HepG2 (cell line): ENCODE measurements around the gene CDK18. TPM values are rescaled to one million over a fixed set of nuclear protein-coding genes. Genes with fewer than 3 reads are reported as not detected.
"Not testable (repeated sequence)": the region's sequence is repeated elsewhere in the genome, so short reads cannot be mapped to it uniquely, and the experiment has no call there.

Source experiments
- ATAC-seq: fragments of 200-7000 bp; cut with Tn5 transposase; 3 replicates; pipeline ENCODE4 v1.9.1; 2020; ENCODE audit warnings: mild to moderate bottlenecking, moderate library complexity
- BruUV-seq: library from RNA; stranded (reverse); fragments of 400-500 nt; replicated peaks from 2 replicates; lab custom pipeline; 2021; lab: Mats Ljungman, UMichigan
- CTCF ChIA-PET: fragments of 300-600 bp; formaldehyde crosslinking; extraction: SDS; loops from one replicate; lab custom pipeline; 2021; ENCODE audit warnings: low total read pairs, inconsistent platforms, low intra/inter-chr PET ratio; lab: Yijun Ruan, JAX
- POLR2A ChIA-PET: fragments of 350-600 bp; sonication (Branson Sonifier 250); formaldehyde crosslinking; loops from one replicate; lab custom pipeline; 2020; ENCODE audit warnings: antibody characterized with exemption, inconsistent platforms; lab: Yijun Ruan, JAX
- DNase-seq: peaks from one replicate; pipeline ENCODE4 v3.0.0-alpha.2; 2015; ENCODE audit warnings: low spot score
- FAIRE-seq: peaks from 3 replicates; lab custom pipeline; 2011; peaks lifted over from hg19 to GRCh38; lab: Jason Lieb, UNC
- H2AFZ ChIP-seq: one replicate; pipeline ENCODE4 v1.6.1; 2011; ENCODE audit warnings: low read length, inconsistent platforms
- H3K27ac ChIP-seq: fragments of 300-600 bp; 3 replicates; pipeline ENCODE4 v1.8.0; 2011; ENCODE audit warnings: mixed run types, mild to moderate bottlenecking, mixed read lengths, low read length, inconsistent platforms; ENCODE audit not compliant: insufficient read depth; ENCODE audit errors: extremely low read length
- H3K27me3 ChIP-seq, 2 experiments: fragments of 200-600 bp in 1 of 2; 2 replicates in 1 of 2; 3 replicates in 1 of 2; pipeline versions ENCODE4 v1.6.0 to v1.8.0; 2011; ENCODE audit warnings: low read length in 2 of 2, mild to moderate bottlenecking in 2 of 2, moderate library complexity in 2 of 2, inconsistent platforms in 1 of 2; ENCODE audit not compliant: insufficient read depth in 2 of 2, control insufficient read depth in 1 of 2
- H3K36me3 ChIP-seq, 2 experiments: fragments of 200-600 bp in 1 of 2; replicated peaks in 1 of 2; 2 replicates in 1 of 2; 3 replicates in 1 of 2; pipeline versions ENCODE4 v1.5.1 to v1.8.0; 2011; ENCODE audit warnings: low read length in 2 of 2, inconsistent platforms in 1 of 2; ENCODE audit not compliant: insufficient read depth in 2 of 2, control insufficient read depth in 1 of 2
- H3K4me1 ChIP-seq: 2 replicates; pipeline ENCODE4 v1.5.1; 2012; ENCODE audit warnings: low read length, inconsistent platforms; ENCODE audit not compliant: insufficient read depth
- H3K4me2 ChIP-seq: 2 replicates; pipeline ENCODE4 v1.6.0; 2011; ENCODE audit warnings: low read depth, low read length, inconsistent platforms
- H3K4me3 ChIP-seq, 3 experiments: fragments of 200-600 bp in 1 of 3; sonication (generic), shearing (Covaris generic) in 1 of 3; replicated peaks in 1 of 3; 2 replicates each; pipeline ENCODE4 v1.5.1; 2011 to 2016; ENCODE audit warnings: low read length in 3 of 3, inconsistent platforms in 2 of 3, low read depth in 2 of 3, mild to moderate bottlenecking in 2 of 3, control low read depth in 1 of 3, mixed read lengths in 1 of 3; ENCODE audit not compliant: insufficient read depth in 1 of 3
- H3K79me2 ChIP-seq: one replicate; pipeline ENCODE4 v1.6.1; 2011; ENCODE audit warnings: low read length, inconsistent platforms; ENCODE audit not compliant: insufficient read depth
- H3K9ac ChIP-seq: 2 replicates; pipeline ENCODE4 v1.6.0; 2011; ENCODE audit warnings: mild to moderate bottlenecking, low read depth, low read length, inconsistent platforms; ENCODE audit not compliant: insufficient read depth
- H3K9me3 ChIP-seq: 2 replicates; pipeline ENCODE4 v1.5.1; 2012; ENCODE audit warnings: mild to moderate bottlenecking, low read length
- H4K20me1 ChIP-seq: 2 replicates; pipeline ENCODE4 v1.6.0; 2011; ENCODE audit warnings: inconsistent platforms, mild to moderate bottlenecking, low read length, moderate library complexity; ENCODE audit not compliant: insufficient read depth
- CEBPB ChIP-seq: IDR thresholded peaks from 2 replicates; pipeline ENCODE4 v1.6.1; 2011; ENCODE audit warnings: low read depth, low read length, improper control_type of control experiment, borderline replicate concordance
- CEBPG ChIP-seq: IDR thresholded peaks from 2 replicates; pipeline ENCODE4 v1.6.1; 2016
- MAFK ChIP-seq, 2 experiments: IDR thresholded peaks in 1 of 2; conservative IDR thresholded peaks in 1 of 2; 2 replicates each; pipeline ENCODE4 v1.6.1; 2011; ENCODE audit warnings: improper control_type of control experiment in 2 of 2, low read length in 2 of 2
- WGBS: methylation state at CpG from one replicate; pipeline ENCODE4 v1.1.6; 2017; ENCODE audit warnings: low lambda C conversion rate; 5-methylcytosine and 5-hydroxymethylcytosine counted together
- in situ Hi-C: cut with HindIII; loops from 2 replicates; pipeline ENCODE4 v1.10.0; 2017; ENCODE audit warnings: low pct_unique_long_range_greater_than_20kb; ENCODE audit not compliant: extremely low pct_ligation_motif_present
- intact Hi-C: fragments of 100-400 bp; cut with micrococcal nuclease; formaldehyde crosslinking; loops from one replicate; pipeline ENCODE4 v1.10.0; 2022; ENCODE audit not compliant: unreplicated experiment
- polyA plus RNA-seq, 8 experiments: library from polyadenylated mRNA; depleted of rRNA in 3 of 8; stranded (reverse) in 7 of 8; unstranded in 1 of 8; fragments of >200 nt; fragmentation: Illumina TruSeq in 4 of 8; extraction: Trizol in 4 of 8; gene quantifications; 2 replicates each; pipeline versions ENCODE4 v1.2.1 to v1.2.3, GENCODE V29; 2011 to 2016; ENCODE audit warnings: low read depth in 4 of 8, missing spikeins in 1 of 8, mixed read lengths in 1 of 8; ENCODE audit not compliant: insufficient read depth in 1 of 8
- total RNA-seq, 5 experiments: library from RNA; depleted of rRNA; stranded (reverse); fragments of >200 nt; fragmentation: Illumina TruSeq; extraction: Trizol; gene quantifications; 2 replicates each; pipeline ENCODE4 v1.2.3, GENCODE V29; 2016; ENCODE audit warnings: low read depth in 1 of 5

The CDK18 gene
- total and polyA plus RNA-seq, 2 of the 13 experiments (the other 11 are each of a cell fraction or from before 2014, with no cell fraction given), result 6.4 to 38.8 TPM

DNA sequence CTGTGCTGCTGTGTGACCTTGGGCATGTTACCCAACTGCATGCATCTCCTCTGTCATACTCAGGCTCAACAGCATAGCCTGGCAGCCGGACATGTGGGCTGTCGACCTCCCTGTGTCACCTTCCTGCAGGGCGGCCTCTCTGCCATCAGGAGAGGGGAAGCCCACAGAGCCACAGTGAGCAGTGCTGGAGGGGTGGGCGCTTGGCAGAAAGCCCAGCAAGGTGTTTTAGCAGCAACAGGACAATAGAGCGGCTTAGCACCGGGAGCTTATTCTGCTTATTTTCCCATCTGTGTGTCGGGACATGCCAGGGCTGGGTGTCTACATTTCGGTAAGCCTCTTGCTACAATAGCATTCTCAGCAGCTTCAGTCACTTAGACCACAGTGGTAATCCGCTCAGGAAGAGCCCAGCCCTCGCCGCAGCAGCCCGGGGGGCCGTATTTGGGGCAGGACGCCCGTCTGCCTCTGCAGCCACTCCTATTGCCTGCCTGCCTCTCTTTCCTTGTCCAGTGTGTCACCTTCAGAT is 22.8 kb upstream of the CDK18 start:
- peak; percentile 32; the same call in 2 of the 3 replicates for ATAC-seq
- Histone ChIP-seq H3K9ac (no peak overlapping the region), H3K36me3 (no peaks in the 10 kb centered on the region), H2AFZ (no peak overlapping the region), H3K4me3 (no peak overlapping the region), H3K4me2 (no peak overlapping the region), H4K20me1 (no peaks in the 10 kb centered on the region), H3K9me3 (no peaks in the 10 kb centered on the region), H3K4me1 (peaks cover 12% of the 10 kb centered on the region), H3K27me3 (peaks cover 7 to 14% of the 10 kb centered on the region in 2 experiments; a peak in 3 of 5 replicates), H3K27ac (no peak overlapping the region), H3K79me2 (no peaks in the 10 kb centered on the region)
- intact Hi-C loops, result no loop called here
- POLR2A ChIA-PET, result no interaction called here
- TF ChIP-seq CEBPG (CRISPR knock-in tag) (peak; percentile 23; the same call in 1 of the 2 replicates), CEBPB (peak; percentile 43; the same call in 1 of the 2 replicates), MAFK (conservative IDR thresholded peaks at IDR 0.05 in 1 of 2, IDR thresholded peaks at IDR 0.05 in 1 of 2; ENCODE audit: low read length in 2 of 2) (no peak)
- in situ Hi-C loops, result no loop called here
- DNase-seq, result no peak
- CTCF ChIA-PET, result no interaction called here
- BruUV-seq, result no TSS peak
- no peak for FAIRE-seq
- 8% methylated on average over 11 of the region's 15 CpGs for WGBS

DNA sequence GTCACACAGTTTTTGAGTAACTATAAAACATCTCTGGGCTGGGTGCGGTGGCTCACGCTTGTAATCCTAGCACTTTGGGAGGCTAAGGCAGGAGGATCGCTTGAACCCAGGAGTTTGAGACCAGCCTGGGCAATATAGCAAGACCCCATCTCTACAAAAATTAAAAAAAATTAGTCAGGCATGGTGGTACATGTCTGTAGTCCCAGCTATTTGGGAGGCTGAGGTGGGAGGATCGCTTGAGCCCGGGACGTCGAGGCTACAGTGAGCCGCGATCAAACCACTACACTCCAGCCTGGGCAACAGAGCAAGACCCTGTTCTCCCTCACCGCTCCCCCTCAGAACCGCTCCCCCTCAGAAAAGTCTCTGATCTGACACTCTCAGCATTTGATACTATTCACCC is 21.9 kb upstream of the CDK18 start:
- intact Hi-C loops, H3K27ac ChIP-seq, H3K79me2 ChIP-seq, BruUV-seq, POLR2A ChIA-PET, H3K9ac ChIP-seq, H3K36me3 ChIP-seq, FAIRE-seq, H3K4me3 ChIP-seq, H4K20me1 ChIP-seq, CTCF ChIA-PET, H2AFZ ChIP-seq, H3K9me3 ChIP-seq, H3K4me2 ChIP-seq, ATAC-seq, DNase-seq, in situ Hi-C loops: not testable (repeated sequence)
- WGBS, result 58% methylated on average over 11 of the region's 11 CpGs
- peaks cover 7 to 14% of the 10 kb centered on the region in 2 experiments; a peak in 3 of 5 replicates for H3K27me3 ChIP-seq
- peaks cover 12% of the 10 kb centered on the region for H3K4me1 ChIP-seq
